ENCODE data around the gene TRIM74.
A peak's percentile ranks its signal among the peaks of the same experiment; 100 is the strongest.
"Not testable (repeated sequence)": the region's sequence is repeated elsewhere in the genome, so short reads cannot be mapped to it uniquely, and the experiment has no call there.

The TRIM74 gene

GRCh38 chr7:72975656-72976286 lies 6.5 kb upstream of the TRIM74 start:
- H3K27me3 ChIP-seq (replicated peaks; ENCODE audit: control insufficient read depth, insufficient read depth, low read length); DNase-seq (ENCODE audit: low read depth); H3K4me1 ChIP-seq (ENCODE audit: control insufficient read depth, insufficient read depth, low read length); H3K9me3 ChIP-seq (ENCODE audit: control insufficient read depth, low read length); H3K9ac ChIP-seq (ENCODE audit: low read length); H3K4me3 ChIP-seq (ENCODE audit: low read length); H3K36me3 ChIP-seq (ENCODE audit: control insufficient read depth, insufficient read depth, low read length, severe bottlenecking): not testable (repeated sequence)

GRCh38 chr7:72974781-72975180 lies 5.5 kb upstream of the TRIM74 start:
- H3K36me3 ChIP-seq (ENCODE audit: control insufficient read depth, insufficient read depth, low read length, severe bottlenecking); H3K4me1 ChIP-seq (ENCODE audit: control insufficient read depth, insufficient read depth, low read length); H3K4me3 ChIP-seq (ENCODE audit: low read length); H3K9ac ChIP-seq (ENCODE audit: low read length); DNase-seq (ENCODE audit: low read depth); H3K27me3 ChIP-seq (replicated peaks; ENCODE audit: control insufficient read depth, insufficient read depth, low read length); H3K9me3 ChIP-seq (ENCODE audit: control insufficient read depth, low read length): not testable (repeated sequence)

- H3K9me3 ChIP-seq (ENCODE audit: control insufficient read depth, low read length); H3K4me3 ChIP-seq (ENCODE audit: low read length); H3K27me3 ChIP-seq (replicated peaks; ENCODE audit: control insufficient read depth, insufficient read depth, low read length); H3K36me3 ChIP-seq (ENCODE audit: control insufficient read depth, insufficient read depth, low read length, severe bottlenecking); H3K9ac ChIP-seq (ENCODE audit: low read length); H3K4me1 ChIP-seq (ENCODE audit: control insufficient read depth, insufficient read depth, low read length); DNase-seq (ENCODE audit: low read depth): not testable (repeated sequence)
Measured at GRCh38 chr7:72971505-72971904, 2.2 kb upstream of the TRIM74 start.

GRCh38 chr7:72969688-72970087 lies 422 bp upstream of the TRIM74 start:
- not testable (repeated sequence) for H3K4me3 ChIP-seq (ENCODE audit: low read length); H3K27me3 ChIP-seq (replicated peaks; ENCODE audit: control insufficient read depth, insufficient read depth, low read length); H3K4me1 ChIP-seq (ENCODE audit: control insufficient read depth, insufficient read depth, low read length); H3K36me3 ChIP-seq (ENCODE audit: control insufficient read depth, insufficient read depth, low read length, severe bottlenecking); H3K9ac ChIP-seq (ENCODE audit: low read length); H3K9me3 ChIP-seq (ENCODE audit: control insufficient read depth, low read length); DNase-seq (ENCODE audit: low read depth)

- not testable (repeated sequence) for H3K27me3 ChIP-seq (replicated peaks; ENCODE audit: control insufficient read depth, insufficient read depth, low read length); H3K4me1 ChIP-seq (ENCODE audit: control insufficient read depth, insufficient read depth, low read length); H3K9ac ChIP-seq (ENCODE audit: low read length); H3K9me3 ChIP-seq (ENCODE audit: control insufficient read depth, low read length); H3K4me3 ChIP-seq (ENCODE audit: low read length); H3K36me3 ChIP-seq (ENCODE audit: control insufficient read depth, insufficient read depth, low read length, severe bottlenecking); DNase-seq (ENCODE audit: low read depth)
Measured at GRCh38 chr7:72966892-72967291, 2.4 kb downstream of the TRIM74 start.

GRCh38 chr7:72965186-72965975 lies 3.9 kb downstream of the TRIM74 start:
- H3K9ac ChIP-seq (ENCODE audit: low read length); H3K36me3 ChIP-seq (ENCODE audit: control insufficient read depth, insufficient read depth, low read length, severe bottlenecking); H3K4me3 ChIP-seq (ENCODE audit: low read length); DNase-seq (ENCODE audit: low read depth); H3K27me3 ChIP-seq (replicated peaks; ENCODE audit: control insufficient read depth, insufficient read depth, low read length); H3K9me3 ChIP-seq (ENCODE audit: control insufficient read depth, low read length); H3K4me1 ChIP-seq (ENCODE audit: control insufficient read depth, insufficient read depth, low read length): not testable (repeated sequence)

GRCh38 chr7:72963056-72963455 lies 6.2 kb downstream of the TRIM74 start:
- not testable (repeated sequence) for H3K36me3 ChIP-seq (ENCODE audit: control insufficient read depth, insufficient read depth, low read length, severe bottlenecking); H3K9me3 ChIP-seq (ENCODE audit: control insufficient read depth, low read length); DNase-seq (ENCODE audit: low read depth); H3K27me3 ChIP-seq (replicated peaks; ENCODE audit: control insufficient read depth, insufficient read depth, low read length); H3K9ac ChIP-seq (ENCODE audit: low read length); H3K4me3 ChIP-seq (ENCODE audit: low read length); H3K4me1 ChIP-seq (ENCODE audit: control insufficient read depth, insufficient read depth, low read length)

- DNase-seq (ENCODE audit: low read depth); H3K4me3 ChIP-seq (ENCODE audit: low read length); H3K9me3 ChIP-seq (ENCODE audit: control insufficient read depth, low read length); H3K36me3 ChIP-seq (ENCODE audit: control insufficient read depth, insufficient read depth, low read length, severe bottlenecking); H3K9ac ChIP-seq (ENCODE audit: low read length); H3K4me1 ChIP-seq (ENCODE audit: control insufficient read depth, insufficient read depth, low read length); H3K27me3 ChIP-seq (replicated peaks; ENCODE audit: control insufficient read depth, insufficient read depth, low read length): not testable (repeated sequence)
Measured at GRCh38 chr7:72961346-72961650, 8.0 kb downstream of the TRIM74 start.

- not testable (repeated sequence) for H3K36me3 ChIP-seq (ENCODE audit: control insufficient read depth, insufficient read depth, low read length, severe bottlenecking); H3K4me1 ChIP-seq (ENCODE audit: control insufficient read depth, insufficient read depth, low read length); H3K27me3 ChIP-seq (replicated peaks; ENCODE audit: control insufficient read depth, insufficient read depth, low read length); DNase-seq (ENCODE audit: low read depth); H3K9ac ChIP-seq (ENCODE audit: low read length); H3K9me3 ChIP-seq (ENCODE audit: control insufficient read depth, low read length); H3K4me3 ChIP-seq (ENCODE audit: low read length)
Measured at GRCh38 chr7:72960626-72961345, 8.5 kb downstream of the TRIM74 start.

GRCh38 chr7:72960029-72960428 lies 9.2 kb downstream of the TRIM74 start:
- not testable (repeated sequence) for H3K9me3 ChIP-seq (ENCODE audit: control insufficient read depth, low read length); H3K4me1 ChIP-seq (ENCODE audit: control insufficient read depth, insufficient read depth, low read length); H3K9ac ChIP-seq (ENCODE audit: low read length); H3K36me3 ChIP-seq (ENCODE audit: control insufficient read depth, insufficient read depth, low read length, severe bottlenecking); H3K4me3 ChIP-seq (ENCODE audit: low read length); DNase-seq (ENCODE audit: low read depth); H3K27me3 ChIP-seq (replicated peaks; ENCODE audit: control insufficient read depth, insufficient read depth, low read length)

GRCh38 chr7:72954563-72955198 lies 14.6 kb downstream of the TRIM74 start:
- not testable (repeated sequence) for H3K9ac ChIP-seq (ENCODE audit: low read length); H3K4me1 ChIP-seq (ENCODE audit: control insufficient read depth, insufficient read depth, low read length); H3K27me3 ChIP-seq (replicated peaks; ENCODE audit: control insufficient read depth, insufficient read depth, low read length); H3K9me3 ChIP-seq (ENCODE audit: control insufficient read depth, low read length); DNase-seq (ENCODE audit: low read depth); H3K36me3 ChIP-seq (ENCODE audit: control insufficient read depth, insufficient read depth, low read length, severe bottlenecking)
- peak overlapping the region; percentile 61 for H3K4me3 ChIP-seq (ENCODE audit: low read length)
